Suppressor macrophage treated with lipopolysaccharide for 4 hours (primary cell): Measurements from ENCODE around the gene SPNS2.
A peak's percentile ranks its signal among the peaks of the same experiment; 100 is the strongest.

Experiments used
- DNase-seq: peaks from one replicate; pipeline ENCODE4 v3.0.0-alpha.2; 2020

The SPNS2 gene

GRCh38 chr17:4498461-4499397, at the start of gene SPNS2:
SPNS2 (plus strand) TSS chr17:4498881; CDS start chr17:4499048, 167 bp downstream.
- peak; percentile 67 for DNase-seq

GRCh38 chr17:4449736-4450135, 48.9 kb upstream of the SPNS2 start:
- peak; percentile 38 for DNase-seq

- no peak for DNase-seq
These were observed 47.9 kb upstream of the SPNS2 start for GRCh38 chr17:4450710-4451316.

- peak; percentile 30 for DNase-seq
These were observed 44.7 kb upstream of the SPNS2 start for GRCh38 chr17:4453812-4454591.

GRCh38 chr17:4460661-4461060, 38.0 kb upstream of the SPNS2 start:
- DNase-seq = no peak

GRCh38 chr17:4463818-4464476, 34.7 kb upstream of the SPNS2 start:
- no peak for DNase-seq

- no peak for DNase-seq
These were observed 32.9 kb upstream of the SPNS2 start for GRCh38 chr17:4465786-4466185.

GRCh38 chr17:4467287-4467686, 31.4 kb upstream of the SPNS2 start:
- no peak for DNase-seq

GRCh38 chr17:4469552-4469951, 29.1 kb upstream of the SPNS2 start:
- DNase-seq = no peak

- no peak for DNase-seq
These were observed 26.4 kb upstream of the SPNS2 start for GRCh38 chr17:4472286-4472685.

GRCh38 chr17:4474093-4474492, 24.6 kb upstream of the SPNS2 start:
- no peak for DNase-seq

GRCh38 chr17:4475001-4475400, 23.7 kb upstream of the SPNS2 start:
- no peak for DNase-seq

- DNase-seq = no peak
These were observed 23.2 kb upstream of the SPNS2 start for GRCh38 chr17:4475463-4475862.

GRCh38 chr17:4476017-4476416, 22.7 kb upstream of the SPNS2 start:
- DNase-seq = no peak

- DNase-seq = no peak
These were observed 22.1 kb upstream of the SPNS2 start for GRCh38 chr17:4476511-4477070.

- no peak for DNase-seq
These were observed 21.4 kb upstream of the SPNS2 start for GRCh38 chr17:4477255-4477791.

GRCh38 chr17:4478318-4478830, 20.3 kb upstream of the SPNS2 start:
- DNase-seq = no peak

- DNase-seq = no peak
These were observed 19.2 kb upstream of the SPNS2 start for GRCh38 chr17:4479340-4479981.

- no peak for DNase-seq
These were observed 18.5 kb upstream of the SPNS2 start for GRCh38 chr17:4479982-4480751.
